Measurements from ENCODE around the gene KLHL30. TPM values are rescaled to one million over a fixed set of nuclear protein-coding genes. Genes with fewer than 3 reads are reported as not detected.
"Not testable (repeated sequence)": the region's sequence is repeated elsewhere in the genome, so short reads cannot be mapped to it uniquely, and the experiment has no call there.

Gene KLHL30
- total RNA-seq, 4 donors from 2014 or later: 0.09 to 0.38 (median 0.18) TPM; not detected in 1

GRCh38 chr2:238114331-238114841 lies 24.1 kb upstream of the KLHL30 start:
- H3K4me3 ChIP-seq: no peak overlapping the region
- DNase-seq: no peak
- H3K4me1 ChIP-seq: no peaks in the 10 kb centered on the region
- H3K36me3 ChIP-seq: no peaks in the 10 kb centered on the region
- H3K9me3 ChIP-seq: peaks cover 0 to 9% (median 4%) of the 10 kb centered on the region in 3 donors
- intact Hi-C loops (cut with DNase I): no loop called here
- peaks cover 0 to 33% (median 0%) of the 10 kb centered on the region in 4 donors for H3K27me3 ChIP-seq
- TF ChIP-seq POLR2A (IDR thresholded peaks at IDR 0.05): no peak
- TF ChIP-seq, protein P1, sequence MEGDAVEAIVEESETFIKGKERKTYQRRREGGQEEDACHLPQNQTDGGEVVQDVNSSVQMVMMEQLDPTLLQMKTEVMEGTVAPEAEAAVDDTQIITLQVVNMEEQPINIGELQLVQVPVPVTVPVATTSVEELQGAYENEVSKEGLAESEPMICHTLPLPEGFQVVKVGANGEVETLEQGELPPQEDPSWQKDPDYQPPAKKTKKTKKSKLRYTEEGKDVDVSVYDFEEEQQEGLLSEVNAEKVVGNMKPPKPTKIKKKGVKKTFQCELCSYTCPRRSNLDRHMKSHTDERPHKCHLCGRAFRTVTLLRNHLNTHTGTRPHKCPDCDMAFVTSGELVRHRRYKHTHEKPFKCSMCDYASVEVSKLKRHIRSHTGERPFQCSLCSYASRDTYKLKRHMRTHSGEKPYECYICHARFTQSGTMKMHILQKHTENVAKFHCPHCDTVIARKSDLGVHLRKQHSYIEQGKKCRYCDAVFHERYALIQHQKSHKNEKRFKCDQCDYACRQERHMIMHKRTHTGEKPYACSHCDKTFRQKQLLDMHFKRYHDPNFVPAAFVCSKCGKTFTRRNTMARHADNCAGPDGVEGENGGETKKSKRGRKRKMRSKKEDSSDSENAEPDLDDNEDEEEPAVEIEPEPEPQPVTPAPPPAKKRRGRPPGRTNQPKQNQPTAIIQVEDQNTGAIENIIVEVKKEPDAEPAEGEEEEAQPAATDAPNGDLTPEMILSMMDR (IDR thresholded peaks at IDR 0.05): no peak
- WGBS, 2 donors: 82 to 87% methylated on average over 15 of the region's 16 CpGs
- H3K27ac ChIP-seq: no peak overlapping the region

DNA sequence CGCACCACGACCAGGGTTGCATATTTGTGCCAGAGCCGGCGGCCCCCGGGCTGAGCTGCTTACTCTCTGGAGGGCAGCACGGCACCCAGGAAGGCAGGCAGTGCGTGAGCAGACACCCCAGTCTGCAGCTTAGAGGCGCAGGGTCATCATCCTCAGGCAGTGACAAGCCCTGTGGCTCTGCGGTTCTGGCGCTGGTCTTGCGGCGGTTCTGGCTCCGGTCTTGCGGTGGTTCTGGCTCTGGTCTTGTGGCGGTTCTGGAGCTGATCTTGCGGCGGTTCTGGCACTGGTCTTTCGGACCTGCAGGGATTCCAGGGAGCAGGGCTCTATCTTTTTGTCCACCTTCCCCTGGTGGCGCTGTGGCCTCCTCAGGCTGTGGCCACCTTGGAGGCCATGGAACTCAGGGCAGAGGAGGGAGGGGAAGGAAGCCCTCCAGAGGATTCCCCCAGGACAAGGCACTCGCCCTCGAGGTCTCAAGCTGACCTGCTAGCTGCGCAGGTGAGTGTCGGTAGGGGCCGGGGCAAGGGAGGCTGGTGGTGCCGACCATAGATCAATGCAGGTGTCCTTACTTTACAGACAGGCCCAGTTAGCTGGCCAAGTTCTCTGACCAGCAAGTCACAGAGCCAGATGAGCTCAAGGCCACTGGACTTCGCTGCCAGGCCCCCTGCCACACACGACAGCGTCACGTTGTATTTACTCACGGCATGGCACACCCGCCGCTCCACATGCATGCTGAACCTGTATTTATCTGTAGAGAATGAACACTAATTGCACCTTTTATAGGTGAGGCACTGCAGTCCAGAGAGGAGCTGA lies 23.4 kb upstream of the KLHL30 start:
- TF ChIP-seq, protein P1 (IDR thresholded peaks at IDR 0.05): no peak
- no peak for TF ChIP-seq POLR2A (IDR thresholded peaks at IDR 0.05)
- Histone ChIP-seq H3K4me3 (no peak overlapping the region), H3K27me3 (peaks cover 0 to 33% (median 0%) of the 10 kb centered on the region in 4 donors), H3K9me3 (peaks cover 0 to 9% (median 4%) of the 10 kb centered on the region in 3 donors), H3K27ac (no peak overlapping the region), H3K4me1 (no peaks in the 10 kb centered on the region), H3K36me3 (no peaks in the 10 kb centered on the region)
- DNase-seq: no peak
- intact Hi-C loops (cut with DNase I): no loop called here
- 90 to 95% methylated on average over 14 to 16 of the region's 32 CpGs for WGBS, 2 donors

DNA sequence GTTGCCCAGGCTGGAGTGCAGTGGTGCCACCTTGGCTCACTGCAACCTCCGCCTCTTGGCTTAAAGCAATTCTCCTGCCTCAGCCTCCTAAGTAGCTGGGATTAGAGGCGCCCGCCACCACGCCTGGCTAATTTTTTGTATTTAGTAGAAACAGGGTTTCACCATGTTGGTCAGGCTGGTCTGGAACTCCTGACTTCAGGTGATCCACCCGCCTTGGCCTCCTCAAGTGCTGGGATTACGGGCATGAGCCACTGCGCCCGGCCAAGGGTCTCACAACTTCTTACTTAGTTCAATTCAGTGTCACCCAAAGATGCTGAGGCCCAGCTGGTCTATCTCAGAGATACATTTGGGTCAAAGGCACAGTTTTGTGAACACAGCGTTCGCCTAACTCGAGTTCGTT lies 22.8 kb upstream of the KLHL30 start:
- 81 to 82% methylated on average over 8 of the region's 12 CpGs for WGBS, 2 donors

DNA sequence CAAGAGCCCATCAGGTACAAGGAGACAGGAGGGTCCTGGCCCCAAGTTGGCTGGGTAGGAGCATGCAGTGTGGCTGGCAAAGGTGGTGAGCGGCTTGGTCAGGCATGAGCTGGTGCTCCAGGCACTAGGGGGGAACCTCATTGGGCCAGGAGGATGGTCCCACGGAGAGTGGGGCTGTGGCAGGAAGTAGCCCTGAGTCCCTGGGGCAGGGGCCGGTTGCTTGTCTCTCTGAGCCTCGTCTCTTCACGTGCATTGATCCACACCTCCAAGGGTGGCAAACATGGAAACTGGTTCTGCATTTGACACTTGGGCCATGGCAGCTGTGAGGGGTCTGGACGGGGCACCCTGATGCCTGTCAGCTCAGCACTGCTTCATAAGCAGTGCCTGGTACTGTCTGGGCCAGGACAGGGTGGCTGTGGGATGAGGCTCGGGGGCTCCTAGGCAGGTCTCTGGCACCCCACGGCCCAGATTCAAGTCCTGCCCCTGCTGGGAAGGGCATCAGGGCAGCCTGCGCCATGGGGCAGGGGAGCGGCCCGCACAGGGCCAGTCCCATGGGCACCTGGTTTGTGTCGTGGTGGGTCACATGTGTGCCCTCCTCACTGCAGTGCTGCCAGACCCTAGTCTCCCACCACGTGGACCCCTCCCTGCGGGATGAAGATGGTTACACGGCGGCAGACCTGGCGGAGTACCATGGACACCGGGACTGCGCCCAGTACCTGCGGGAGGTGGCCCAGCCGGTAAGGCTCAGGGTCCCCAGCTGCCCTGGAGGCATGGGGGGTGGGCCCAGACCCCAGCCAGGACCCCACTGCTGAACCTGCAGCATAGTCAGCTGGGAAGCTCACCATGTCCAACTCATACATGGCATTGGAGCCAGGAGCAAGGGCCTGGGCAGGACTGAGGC lies 21.9 kb upstream of the KLHL30 start:
- H3K4me3 ChIP-seq: no peak overlapping the region
- 86 to 88% methylated on average over 5 to 10 of the region's 21 CpGs for WGBS, 2 donors
- no peak for TF ChIP-seq POLR2A (IDR thresholded peaks at IDR 0.05)
- TF ChIP-seq, protein P1 (IDR thresholded peaks at IDR 0.05): no peak
- H3K27ac ChIP-seq: no peak overlapping the region
- no peak for DNase-seq
- H3K27me3 ChIP-seq: peaks cover 0 to 47% (median 0%) of the 10 kb centered on the region in 4 donors
- peaks cover 0 to 9% (median 4%) of the 10 kb centered on the region in 3 donors for H3K9me3 ChIP-seq
- H3K36me3 ChIP-seq: no peaks in the 10 kb centered on the region
- peaks cover 0 to 8% (median 0%) of the 10 kb centered on the region in 3 donors for H3K4me1 ChIP-seq
- intact Hi-C loops (cut with DNase I): no loop called here

More for the DNA sequence above, 22.8 kb upstream of the KLHL30 start:
- peaks cover 0 to 40% (median 0%) of the 10 kb centered on the region in 4 donors for H3K27me3 ChIP-seq
- H3K9me3 ChIP-seq; H3K4me3 ChIP-seq; H3K4me1 ChIP-seq; H3K27ac ChIP-seq; intact Hi-C loops (cut with DNase I); DNase-seq; H3K36me3 ChIP-seq: not testable (repeated sequence)

DNA sequence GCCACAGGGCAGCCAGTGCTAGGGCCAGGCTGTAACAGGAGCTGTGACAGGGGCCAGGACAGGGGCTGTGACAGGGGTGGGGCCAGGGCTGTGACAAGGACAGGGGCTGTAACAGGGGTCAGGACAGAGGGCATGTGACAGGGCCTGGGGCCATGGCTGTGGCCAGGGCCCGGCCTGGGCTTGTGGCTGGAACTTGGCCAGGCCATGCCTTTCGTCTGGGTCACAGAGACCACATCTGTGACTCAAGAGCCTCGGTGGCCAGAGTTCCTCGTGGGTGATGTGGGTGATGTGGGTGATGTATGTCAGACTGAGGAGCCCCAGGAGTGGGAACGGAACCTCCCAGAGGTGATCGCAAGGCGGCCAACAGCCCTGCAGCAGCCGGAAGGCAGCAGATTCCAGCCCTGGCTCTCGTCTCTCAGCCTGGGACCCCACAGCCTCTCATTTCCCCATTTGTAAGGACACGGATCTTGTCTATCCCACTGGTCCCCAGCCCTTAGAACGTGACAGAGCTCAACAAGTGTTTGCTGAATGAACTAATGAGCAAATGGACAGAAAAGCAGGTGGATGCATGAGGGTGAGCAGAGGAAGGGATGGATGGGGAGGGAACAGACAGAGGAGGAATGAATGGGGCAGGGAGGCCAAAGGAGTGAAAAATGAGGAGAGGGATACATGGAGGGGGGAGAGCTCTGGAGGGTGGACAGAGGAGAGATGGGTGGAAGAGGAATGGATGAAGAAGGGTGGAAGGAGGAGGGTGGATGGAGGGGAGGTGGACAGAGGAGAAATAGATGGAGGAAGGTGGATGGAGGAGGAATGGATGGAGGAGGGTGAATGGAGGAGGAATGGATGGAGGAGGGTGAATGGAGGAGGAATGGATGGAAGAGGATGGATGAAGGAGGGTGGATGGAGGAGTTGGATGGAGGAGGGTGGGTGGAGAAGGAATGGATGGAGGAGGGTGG lies 21.0 kb upstream of the KLHL30 start:
- Histone ChIP-seq H3K9me3 (peaks cover 0 to 6% (median 3%) of the 10 kb centered on the region in 3 donors), H3K27me3 (peaks cover 0 to 52% (median 0%) of the 10 kb centered on the region in 4 donors), H3K4me1 (peaks cover 0 to 8% (median 0%) of the 10 kb centered on the region in 3 donors), H3K36me3 (no peaks in the 10 kb centered on the region), H3K4me3 (no peak overlapping the region), H3K27ac (no peak overlapping the region)
- intact Hi-C loops (cut with DNase I): no loop called here
- 56 to 65% methylated on average over 10 to 11 of the region's 11 CpGs for WGBS, 2 donors
- TF ChIP-seq, protein P1 (IDR thresholded peaks at IDR 0.05): no peak
- no peak for TF ChIP-seq POLR2A (IDR thresholded peaks at IDR 0.05)
- DNase-seq: no peak

All from esophagus squamous epithelium (tissue), 5 donors.